Sigmoid colon (tissue), 7 donors: ENCODE measurements around the gene TAF13. TPM values are rescaled to one million over a fixed set of nuclear protein-coding genes. Genes with fewer than 3 reads are reported as not detected.

Experiments used
- DNase-seq: peaks from one replicate; pipeline ENCODE4 v3.0.0-alpha.2; 2019
- H3K27ac ChIP-seq, 4 donors: fragments of 200-600 bp; sonication (generic); one replicate each; pipeline ENCODE4 v1.5.1; 2016 to 2019; ENCODE audit warnings: mild to moderate bottlenecking in 1 of 4
- H3K27me3 ChIP-seq, 3 donors: fragments of 200-600 bp; sonication (generic); one replicate each; pipeline ENCODE4 v1.5.1; 2019; ENCODE audit warnings: mild to moderate bottlenecking in 1 of 3
- H3K36me3 ChIP-seq, 4 donors: fragments of 200-600 bp; sonication (generic); one replicate each; pipeline ENCODE4 v1.5.1; 2016 to 2019
- H3K4me1 ChIP-seq, 4 donors: fragments of 200-600 bp; sonication (generic); one replicate each; pipeline ENCODE4 v1.5.1; 2017 to 2019
- H3K4me3 ChIP-seq, 4 donors: fragments of 200-600 bp; sonication (generic); one replicate each; pipeline ENCODE4 v1.5.1; 2017 to 2019; ENCODE audit warnings: mild to moderate bottlenecking in 2 of 4, moderate library complexity in 1 of 4
- H3K9me3 ChIP-seq, 4 donors: fragments of 200-600 bp in 3 of 4; sonication (generic) in 3 of 4; one replicate each; pipeline versions ENCODE4 v1.5.1 to v1.6.1; 2013 to 2019
- EP300 ChIP-seq, 4 donors: sonication (generic); formaldehyde crosslinking; IDR thresholded peaks; one replicate each; pipeline ENCODE4 v1.6.1; 2017; ENCODE audit warnings: antibody characterized with exemption in 4 of 4
- POLR2A ChIP-seq, 2 donors: fragments of 450-650 bp; IDR thresholded peaks; one replicate each; pipeline ENCODE4 v1.6.1; 2016; ENCODE audit warnings: antibody characterized with exemption in 2 of 2, mild to moderate bottlenecking in 2 of 2, moderate library complexity in 2 of 2
- POLR2AphosphoS5 ChIP-seq, 4 donors: sonication (generic); formaldehyde crosslinking; IDR thresholded peaks; one replicate each; pipeline ENCODE4 v1.6.1; 2017; ENCODE audit warnings: antibody characterized with exemption in 4 of 4
- WGBS, 2 donors: extraction: QIAGEN DNeasy Blood & Tissue Kit; methylation state at CpG; one replicate each; pipeline ENCODE4 v1.1.7; 2013; 5-methylcytosine and 5-hydroxymethylcytosine counted together
- intact Hi-C: fragments of 100-400 bp; cut with DNase I; formaldehyde crosslinking; loops from one replicate; pipeline ENCODE4 v1.15.1; 2023
- polyA plus RNA-seq, 3 donors: library from polyadenylated mRNA; stranded (reverse); fragments of 200-250 nt; gene quantifications; one replicate each; pipeline ENCODE4 v1.2.3, GENCODE V29; 2013
- total RNA-seq, 4 donors: library from RNA; depleted of rRNA; stranded (reverse); fragments of >200 nt; gene quantifications; one replicate each; pipeline ENCODE4 v1.1.0, GENCODE V29; 2016
- TF ChIP-seq, protein P1 (sequence below), 4 experiments: fragments of 450-650 bp in 3 of 4; fragments of 200-600 bp in 1 of 4; IDR thresholded peaks; one replicate each; pipeline ENCODE4 v1.5.1; 2016 to 2019; ENCODE audit warnings: antibody characterized with exemption in 4 of 4, mild to moderate bottlenecking in 3 of 4, moderate library complexity in 2 of 4
- donor health status: healthy with polysubstance abuse.
- donor health status: Bipolar disorder and iron deficiency.
- donor health status: healthy.

TAF13 gene
- total and polyA plus RNA-seq, 7 donors = 19.9 to 78.8 (median 40.2) TPM

- TF ChIP-seq, protein P1, sequence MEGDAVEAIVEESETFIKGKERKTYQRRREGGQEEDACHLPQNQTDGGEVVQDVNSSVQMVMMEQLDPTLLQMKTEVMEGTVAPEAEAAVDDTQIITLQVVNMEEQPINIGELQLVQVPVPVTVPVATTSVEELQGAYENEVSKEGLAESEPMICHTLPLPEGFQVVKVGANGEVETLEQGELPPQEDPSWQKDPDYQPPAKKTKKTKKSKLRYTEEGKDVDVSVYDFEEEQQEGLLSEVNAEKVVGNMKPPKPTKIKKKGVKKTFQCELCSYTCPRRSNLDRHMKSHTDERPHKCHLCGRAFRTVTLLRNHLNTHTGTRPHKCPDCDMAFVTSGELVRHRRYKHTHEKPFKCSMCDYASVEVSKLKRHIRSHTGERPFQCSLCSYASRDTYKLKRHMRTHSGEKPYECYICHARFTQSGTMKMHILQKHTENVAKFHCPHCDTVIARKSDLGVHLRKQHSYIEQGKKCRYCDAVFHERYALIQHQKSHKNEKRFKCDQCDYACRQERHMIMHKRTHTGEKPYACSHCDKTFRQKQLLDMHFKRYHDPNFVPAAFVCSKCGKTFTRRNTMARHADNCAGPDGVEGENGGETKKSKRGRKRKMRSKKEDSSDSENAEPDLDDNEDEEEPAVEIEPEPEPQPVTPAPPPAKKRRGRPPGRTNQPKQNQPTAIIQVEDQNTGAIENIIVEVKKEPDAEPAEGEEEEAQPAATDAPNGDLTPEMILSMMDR (IDR thresholded peaks at IDR 0.05) = no peak
- peak in 2 of 4 donors; percentile 3 to 24 for TF ChIP-seq EP300 (IDR thresholded peaks at IDR 0.05)
- TF ChIP-seq POLR2AphosphoS5 (IDR thresholded peaks at IDR 0.05) = peak; percentile 85 to 94 (median 90)
- peak; percentile 56 to 82 for TF ChIP-seq POLR2A (IDR thresholded peaks at IDR 0.05)
- Histone ChIP-seq H3K27me3 (no peaks in the 10 kb centered on the region), H3K4me1 (peaks cover 0 to 55% (median 42%) of the 10 kb centered on the region in 4 donors), H3K4me3 (peak within 1 kb of the TSS; percentile 70 to 88 (median 78)), H3K36me3 (peaks cover 0 to 19% (median 6%) of the 10 kb centered on the region in 4 donors), H3K9me3 (no peaks in the 10 kb centered on the region), H3K27ac (peak within 1 kb of the TSS; percentile 93 to 97 (median 96))
- peak; percentile 96 for DNase-seq
- intact Hi-C loops = loop anchor here (1.0 to 10.0 kb wide), 3 partner anchors 14 to 304 kb away; partner anchors contain the start of genes CLCC1, SORT1 and TAF13
- 2 to 4% methylated on average over 67 of the region's 67 CpGs for WGBS, 2 donors
Measured at GRCh38 chr1:109090196-109091077, 14.6 kb upstream of the TAF13 start, which contains the start of gene TMEM167B. TMEM167B (plus strand) TSS chr1:109090764; CDS start chr1:109090873, 109 bp downstream.

DNA sequence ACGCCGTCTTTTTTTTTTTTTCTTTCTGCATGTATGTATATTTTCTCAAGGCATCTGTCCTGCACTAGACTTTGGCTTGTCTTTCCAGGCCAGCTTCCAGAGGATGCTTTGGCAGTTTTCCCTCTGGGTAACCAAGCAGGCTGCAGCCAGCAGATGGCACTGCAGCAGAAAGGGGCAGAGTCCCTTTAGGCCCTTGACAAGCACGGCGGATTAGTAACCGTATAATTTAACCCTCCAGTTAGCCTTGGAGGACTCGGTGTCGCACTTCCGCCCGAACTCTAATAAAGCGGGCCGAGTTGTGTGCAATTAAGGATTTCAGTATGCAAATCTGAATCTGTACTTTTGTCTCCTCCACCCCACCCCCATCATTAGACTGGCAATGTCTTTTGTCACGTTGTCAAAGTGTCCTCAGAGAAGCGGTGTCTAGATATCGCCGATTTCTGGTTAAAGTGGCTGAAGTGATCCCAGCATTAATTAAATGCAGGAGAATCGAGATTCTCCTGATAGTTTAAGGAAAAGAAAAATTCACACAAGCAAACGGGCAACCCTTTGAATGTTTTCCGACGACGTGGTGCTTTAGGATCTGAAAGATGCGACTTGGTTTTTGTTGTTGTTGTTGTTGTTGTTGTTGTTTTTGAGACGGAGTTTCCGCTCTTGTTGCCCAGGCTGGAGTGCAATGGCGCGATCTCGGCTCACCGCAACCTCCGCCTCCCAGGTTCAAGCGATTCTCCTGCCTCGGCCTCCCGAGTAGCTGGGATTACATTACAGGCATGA, 13.6 kb upstream of the TAF13 start:
- TF ChIP-seq POLR2AphosphoS5 (IDR thresholded peaks at IDR 0.05) = peak in 2 of 4 donors; percentile 20 to 46
- TF ChIP-seq, protein P1 (IDR thresholded peaks at IDR 0.05) = peak in 3 of 4 experiments; percentile 41 to 53 (median 51)
- TF ChIP-seq EP300 (IDR thresholded peaks at IDR 0.05) = no peak
- TF ChIP-seq POLR2A (IDR thresholded peaks at IDR 0.05) = no peak
- peaks cover 0 to 45% (median 34%) of the 10 kb centered on the region in 4 donors for H3K4me1 ChIP-seq
- H3K27ac ChIP-seq = peak overlapping the region; percentile 93 to 97 (median 96)
- H3K27me3 ChIP-seq = no peaks in the 10 kb centered on the region
- DNase-seq = peak; percentile 78
- peak overlapping the region; percentile 70 to 88 (median 78) for H3K4me3 ChIP-seq
- H3K9me3 ChIP-seq = no peaks in the 10 kb centered on the region
- intact Hi-C loops = loop anchor here (1.0 to 10.0 kb wide), 3 partner anchors 13 to 305 kb away; partner anchors contain the start of genes CLCC1, SORT1 and TAF13
- whole genome bisulfite sequencing, 2 donors = 63 to 64% methylated on average over 31 of the region's 31 CpGs
- H3K36me3 ChIP-seq = peaks cover 0 to 13% (median 3%) of the 10 kb centered on the region in 4 donors

- no peaks in the 10 kb centered on the region for H3K36me3 ChIP-seq
- no peaks in the 10 kb centered on the region for H3K9me3 ChIP-seq
- peaks cover 0 to 10% (median 1%) of the 10 kb centered on the region in 4 donors for H3K4me1 ChIP-seq
- 91% methylated on average over 13 of the region's 13 CpGs for WGBS, 2 donors
- no peak overlapping the region for H3K27ac ChIP-seq
- TF ChIP-seq, protein P1 (IDR thresholded peaks at IDR 0.05) = no peak
- TF ChIP-seq POLR2A (IDR thresholded peaks at IDR 0.05) (no peak), POLR2AphosphoS5 (IDR thresholded peaks at IDR 0.05) (no peak), EP300 (IDR thresholded peaks at IDR 0.05) (no peak)
- H3K4me3 ChIP-seq = no peak overlapping the region
- no peaks in the 10 kb centered on the region for H3K27me3 ChIP-seq
- no peak for DNase-seq
- intact Hi-C loops = no loop called here
Measured at GRCh38 chr1:109084563-109085517, 9.0 kb upstream of the TAF13 start.

DNA sequence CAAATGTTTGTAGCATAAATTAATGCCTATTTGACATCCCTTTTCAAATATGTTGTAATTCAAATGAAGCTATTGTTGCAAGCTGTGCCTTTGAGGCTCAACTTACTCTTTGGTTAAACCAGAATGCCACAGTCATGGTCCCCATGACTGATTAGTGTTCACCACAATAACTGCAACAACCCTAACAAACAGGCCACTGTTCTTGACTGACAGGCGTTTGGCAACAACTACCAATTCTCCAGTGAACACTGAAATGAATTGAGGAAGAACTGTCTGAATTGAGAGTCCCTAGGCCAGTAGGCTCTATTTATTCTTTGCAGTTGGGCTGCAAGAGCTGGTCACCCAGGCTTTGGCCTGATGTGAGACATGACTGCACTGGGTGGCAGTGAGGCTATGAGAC, 8.1 kb upstream of the TAF13 start:
- H3K9me3 ChIP-seq = no peaks in the 10 kb centered on the region
- intact Hi-C loops = no loop called here
- no peaks in the 10 kb centered on the region for H3K36me3 ChIP-seq
- peak overlapping the region in 1 of 4 donors; percentile 11 for H3K27ac ChIP-seq
- no peak overlapping the region for H3K4me3 ChIP-seq
- DNase-seq = no peak
- no peak for TF ChIP-seq POLR2AphosphoS5 (IDR thresholded peaks at IDR 0.05)
- TF ChIP-seq, protein P1 (IDR thresholded peaks at IDR 0.05) = no peak
- TF ChIP-seq EP300 (IDR thresholded peaks at IDR 0.05) = no peak
- TF ChIP-seq POLR2A (IDR thresholded peaks at IDR 0.05) = no peak
- H3K27me3 ChIP-seq = no peaks in the 10 kb centered on the region
- WGBS, 2 donors = 62 to 78% methylated on average over 1 of the region's 1 CpG
- peaks cover 0 to 1% (median 0%) of the 10 kb centered on the region in 4 donors for H3K4me1 ChIP-seq
